H1 (cell line): ENCODE measurements around the gene GLS.
A peak's percentile ranks its signal among the peaks of the same experiment; 100 is the strongest.

Experiments used
- BACH1 ChIP-seq: IDR thresholded peaks from 2 replicates; pipeline ENCODE4 v1.6.1; 2012; ENCODE audit warnings: low read length, improper control_type of control experiment
- CBX8 ChIP-seq: fragments of 300-800, 300-1000 bp; sonication (generic); IDR thresholded peaks from 2 replicates; pipeline ENCODE4 v1.7.1; 2016; ENCODE audit warnings: low read depth, low read length, borderline replicate concordance
- CTCF ChIP-seq, 3 experiments: IDR thresholded peaks; 1 replicate in 2 of 3; 2 replicates in 1 of 3; pipeline versions ENCODE4 v1.5.1 to v1.6.1; 2011; ENCODE audit warnings: low read length in 3 of 3, mild to moderate bottlenecking in 3 of 3, inconsistent platforms in 2 of 3, low read depth in 1 of 3, moderate library complexity in 1 of 3; ENCODE audit not compliant: insufficient read depth in 1 of 3; ENCODE audit errors: control extremely low read depth in 1 of 3
- GABPA ChIP-seq: IDR thresholded peaks from 2 replicates; pipeline ENCODE4 v1.6.1; 2011; ENCODE audit warnings: mild to moderate bottlenecking, low read length, moderate library complexity, borderline replicate concordance; ENCODE audit not compliant: insufficient read depth
- HDAC6 ChIP-seq: IDR thresholded peaks from one replicate; pipeline ENCODE4 v1.7.1; 2012; ENCODE audit warnings: low read depth, mild to moderate bottlenecking, inconsistent platforms, low read length, moderate library complexity
- MAX ChIP-seq: IDR thresholded peaks from 2 replicates; pipeline ENCODE4 v1.6.1; 2012; ENCODE audit warnings: inconsistent platforms
- POLR2A ChIP-seq, 2 experiments: IDR thresholded peaks; 1 replicate in 1 of 2; 2 replicates in 1 of 2; pipeline ENCODE4 v1.6.1; 2011; ENCODE audit warnings: low read depth in 2 of 2, low read length in 2 of 2, mild to moderate bottlenecking in 2 of 2; ENCODE audit errors: control extremely low read depth in 1 of 2
- POLR2AphosphoS5 ChIP-seq: IDR thresholded peaks from 2 replicates; pipeline ENCODE4 v1.6.1; 2011; ENCODE audit warnings: low read depth, low read length
- RAD21 ChIP-seq, 2 experiments: IDR thresholded peaks in 1 of 2; conservative IDR thresholded peaks in 1 of 2; 2 replicates each; pipeline ENCODE4 v1.6.1; 2011; ENCODE audit warnings: low read depth in 2 of 2, low read length in 2 of 2, improper control_type of control experiment in 1 of 2, inconsistent platforms in 1 of 2, mild to moderate bottlenecking in 1 of 2, moderate library complexity in 1 of 2
- SUZ12 ChIP-seq: fragments of 200-600 bp; sonication (generic); IDR thresholded peaks from 2 replicates; pipeline ENCODE4 v1.6.1; 2012; ENCODE audit warnings: mild to moderate bottlenecking, inconsistent platforms, low read length, moderate library complexity, mixed read lengths
- TAF1 ChIP-seq: IDR thresholded peaks from 2 replicates; pipeline ENCODE4 v1.6.1; 2011; ENCODE audit warnings: mild to moderate bottlenecking, low read depth, low read length
- TEAD4 ChIP-seq: IDR thresholded peaks from 2 replicates; pipeline ENCODE4 v1.6.1; 2012; ENCODE audit warnings: low read depth, low read length, inconsistent platforms, mixed read lengths
- YY1 ChIP-seq: IDR thresholded peaks from 2 replicates; pipeline ENCODE4 v1.6.1; 2011; ENCODE audit warnings: low read depth, mild to moderate bottlenecking, low read length

DNA sequence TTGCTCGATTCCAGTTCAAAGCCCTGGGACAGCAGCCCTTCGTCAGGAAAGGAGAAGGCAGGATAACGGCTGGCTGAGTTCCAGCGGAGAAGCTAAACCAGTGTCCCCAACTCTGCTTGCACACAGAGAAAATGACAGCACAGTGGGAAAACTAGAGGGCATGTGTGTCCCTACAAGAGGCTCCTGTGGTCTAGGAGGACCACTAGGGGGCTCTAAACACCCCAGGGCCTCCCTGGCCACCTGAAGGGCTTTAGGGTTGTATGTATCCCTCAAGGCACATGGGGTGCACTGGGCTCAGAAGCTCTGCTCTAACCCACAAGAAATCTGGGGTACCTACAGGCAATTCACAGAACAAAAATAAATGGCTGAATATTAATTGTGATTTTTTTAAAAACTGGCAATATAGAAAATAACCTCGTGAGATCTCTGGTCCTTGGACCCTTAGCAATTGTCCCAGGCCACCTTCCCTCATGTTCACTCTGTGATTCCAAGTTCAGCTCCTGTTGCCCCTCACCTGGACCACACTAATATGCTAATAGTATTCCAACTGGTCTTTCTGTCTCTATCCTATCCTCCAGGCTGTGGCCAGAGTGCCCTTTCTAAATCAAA is 115.8 kb downstream of the GLS start:
- TF ChIP-seq CTCF (IDR thresholded peaks at IDR 0.05; ENCODE audit: control extremely low read depth in 1 of 3, insufficient read depth in 1 of 3, low read depth in 1 of 3, low read length in 3 of 3) (peak; percentile 65 to 94 (median 80)), POLR2AphosphoS5 (no peak), BACH1 (no peak), POLR2A (IDR thresholded peaks at IDR 0.05; ENCODE audit: control extremely low read depth in 1 of 2, low read depth in 2 of 2, low read length in 2 of 2) (no peak), SUZ12 (no peak), TEAD4 (no peak), MAX (no peak), TAF1 (no peak), GABPA (no peak), RAD21 (IDR thresholded peaks at IDR 0.05 in 1 of 2, conservative IDR thresholded peaks at IDR 0.05 in 1 of 2; ENCODE audit: low read depth in 2 of 2, low read length in 2 of 2) (peak; percentile 52 to 56), YY1 (no peak), CBX8 (no peak), HDAC6 (no peak)
